ENCODE results near the gene CEBPA. TPM values are rescaled to one million over a fixed set of nuclear protein-coding genes. Genes with fewer than 3 reads are reported as not detected.
A peak's percentile ranks its signal among the peaks of the same experiment; 100 is the strongest.

Gene CEBPA
- total and polyA plus RNA-seq, 9 donors, result 0.92 to 6.1 (median 3.7) TPM

DNA sequence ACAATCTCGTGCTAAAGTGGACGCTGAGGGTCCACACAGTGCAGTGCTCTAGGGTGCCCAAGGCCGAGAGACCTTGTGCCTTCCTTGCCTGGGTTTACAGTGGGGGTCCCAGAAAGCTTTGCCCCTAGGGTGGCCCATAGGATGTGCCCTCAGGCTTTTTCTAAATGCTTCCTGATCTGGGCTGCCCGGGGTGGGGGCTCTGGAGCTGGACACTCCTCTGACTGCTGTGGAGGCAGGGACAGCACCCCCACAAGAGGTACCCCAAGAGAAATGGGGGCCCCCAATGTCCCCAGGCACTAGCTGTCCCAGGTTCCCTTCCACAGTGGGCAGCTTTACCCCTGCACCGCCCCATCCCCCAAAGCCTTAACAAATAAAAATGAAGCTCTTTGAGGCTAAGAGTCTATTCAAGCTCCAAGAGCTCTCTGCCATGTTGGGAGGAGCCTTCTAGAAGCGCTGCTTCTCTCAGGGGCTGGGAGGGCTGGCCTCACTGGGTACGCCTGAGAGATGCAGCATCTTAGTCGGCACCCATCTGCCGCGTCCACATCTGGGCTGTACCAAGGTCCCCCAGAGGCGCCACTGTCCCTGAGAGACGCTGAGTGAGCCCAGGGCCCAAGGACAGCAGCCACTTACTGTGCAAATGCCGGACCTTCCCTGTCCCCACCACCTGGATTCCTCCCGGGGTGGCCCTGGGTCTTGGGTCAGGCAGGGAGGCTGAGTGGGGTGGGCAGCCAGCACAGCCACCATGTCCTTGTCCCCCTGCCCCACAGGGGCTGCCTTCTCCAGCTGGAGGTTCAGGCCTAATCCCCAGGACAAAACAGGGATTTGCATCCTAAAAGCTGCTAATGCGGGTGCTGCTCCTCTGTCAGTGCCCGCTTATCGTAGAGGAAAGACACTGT, 27.4 kb downstream of the CEBPA start:
- Histone ChIP-seq H3K27ac (no peak overlapping the region), H3K36me3 (no peaks in the 10 kb centered on the region), H3K4me1 (ENCODE audit: insufficient read depth) (no peaks in the 10 kb centered on the region), H3K9me3 (no peaks in the 10 kb centered on the region), H3K4me3 (no peak overlapping the region), H3K27me3 (no peaks in the 10 kb centered on the region)
- TF ChIP-seq POLR2A (IDR thresholded peaks at IDR 0.05), result no peak
- no peak for TF ChIP-seq EP300 (IDR thresholded peaks at IDR 0.05)
- TF ChIP-seq CTCF (IDR thresholded peaks at IDR 0.05), result no peak
- intact Hi-C loops (cut with DNase I), result no loop called here
- DNase-seq, result no peak
- WGBS, 3 donors, result 86 to 89% (median 88%) methylated on average over 17 of the region's 17 CpGs

DNA sequence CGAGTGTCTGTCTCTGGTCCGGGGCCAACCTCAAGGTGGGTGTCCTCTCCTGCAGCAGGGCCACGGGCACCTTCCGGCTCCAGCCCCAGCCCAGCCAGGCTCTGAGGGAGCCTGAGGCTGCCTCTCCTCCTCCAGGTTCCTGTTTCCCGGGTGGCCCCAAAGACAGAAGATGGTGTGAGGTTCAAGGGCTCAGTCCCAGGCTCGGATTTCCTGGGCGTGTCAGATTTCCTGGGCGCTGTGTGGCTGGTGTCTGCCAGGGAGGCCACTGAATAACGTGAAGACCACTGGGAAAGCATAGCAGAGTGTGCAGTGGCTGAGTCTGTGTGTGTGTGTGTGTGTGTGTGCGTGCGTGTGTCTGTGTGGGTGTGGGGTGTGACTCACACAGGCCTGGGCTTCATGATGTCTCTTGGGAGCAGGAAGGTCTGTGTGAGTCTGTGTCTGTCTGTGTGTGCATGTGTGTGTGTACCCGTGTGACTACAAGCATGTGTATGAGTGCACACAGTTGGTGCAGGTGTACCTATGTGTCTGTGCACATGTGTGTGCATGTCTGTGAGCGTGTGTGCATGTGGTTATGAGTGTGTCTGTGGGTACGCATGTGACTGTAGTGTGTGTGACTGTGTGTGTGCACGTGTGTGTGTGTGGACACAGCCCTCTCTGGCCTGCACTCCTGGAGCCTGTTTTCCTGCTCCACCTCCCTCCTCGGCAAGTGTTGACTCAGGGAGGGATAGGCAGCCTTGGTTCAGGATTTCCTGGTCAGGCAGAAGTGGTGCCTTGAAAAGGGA, 28.3 kb downstream of the CEBPA start:
- TF ChIP-seq CTCF (IDR thresholded peaks at IDR 0.05), result no peak
- TF ChIP-seq EP300 (IDR thresholded peaks at IDR 0.05), result no peak
- no peak for TF ChIP-seq POLR2A (IDR thresholded peaks at IDR 0.05)
- peak in 3 of 5 donors; percentile 29 to 49 (median 30) for DNase-seq
- H3K9me3 ChIP-seq, result no peaks in the 10 kb centered on the region
- WGBS, 3 donors, result 29 to 31% (median 29%) methylated on average over 14 to 16 of the region's 16 CpGs
- H3K27ac ChIP-seq, result no peak overlapping the region
- H3K36me3 ChIP-seq, result no peaks in the 10 kb centered on the region
- no peak overlapping the region for H3K4me3 ChIP-seq
- intact Hi-C loops (cut with DNase I), result no loop called here
- H3K4me1 ChIP-seq (ENCODE audit: insufficient read depth), result no peaks in the 10 kb centered on the region
- no peaks in the 10 kb centered on the region for H3K27me3 ChIP-seq

GRCh38 chr19:33273065-33273736, 29.1 kb downstream of the CEBPA start:
- Histone ChIP-seq H3K9me3 (no peaks in the 10 kb centered on the region), H3K36me3 (no peaks in the 10 kb centered on the region), H3K27ac (no peak overlapping the region), H3K27me3 (no peaks in the 10 kb centered on the region), H3K4me3 (no peak overlapping the region), H3K4me1 (ENCODE audit: insufficient read depth) (no peaks in the 10 kb centered on the region)
- no peak for DNase-seq
- intact Hi-C loops (cut with DNase I), result no loop called here
- WGBS, 3 donors, result 33 to 51% (median 40%) methylated on average over 18 to 26 of the region's 26 CpGs
- TF ChIP-seq CTCF (IDR thresholded peaks at IDR 0.05), result no peak
- TF ChIP-seq EP300 (IDR thresholded peaks at IDR 0.05), result no peak
- TF ChIP-seq POLR2A (IDR thresholded peaks at IDR 0.05), result no peak

DNA sequence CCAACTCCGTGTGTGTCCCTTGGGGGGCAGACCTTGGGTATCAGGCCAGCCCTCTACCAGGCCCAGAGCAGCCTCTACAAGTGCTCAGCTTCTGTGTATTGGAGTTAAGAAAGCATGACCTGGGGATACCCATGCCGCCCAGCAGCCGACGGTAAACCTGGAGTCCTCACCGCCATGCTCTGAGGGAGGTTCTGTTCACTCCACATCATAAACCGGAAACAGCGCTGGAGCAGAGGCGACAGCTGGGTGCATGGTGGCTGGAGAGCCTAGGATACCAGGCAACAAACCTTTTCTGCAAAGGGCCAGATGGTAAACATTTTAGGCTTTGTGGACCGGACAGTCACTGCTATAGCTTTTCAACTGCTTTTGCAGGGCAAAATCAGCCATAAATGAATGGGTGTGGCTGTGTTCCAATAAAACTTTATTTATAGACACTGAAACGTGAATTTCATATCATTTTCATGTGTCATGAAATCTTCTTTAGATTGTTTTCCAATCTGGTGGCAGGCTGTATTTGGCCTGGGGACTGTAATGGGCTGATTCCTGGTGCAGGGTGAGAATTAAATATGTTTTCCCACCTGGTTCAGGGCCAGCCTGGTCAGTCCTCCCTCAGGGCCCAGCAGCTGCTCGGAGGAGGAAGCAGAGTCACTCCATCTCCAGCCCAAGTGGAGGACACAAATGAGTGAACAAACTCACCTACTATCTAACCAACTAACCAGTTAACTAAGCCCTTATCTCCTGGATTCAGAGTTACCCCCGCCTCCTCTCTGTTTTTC, 30.9 kb downstream of the CEBPA start:
- Histone ChIP-seq H3K36me3 (no peaks in the 10 kb centered on the region), H3K27ac (no peak overlapping the region), H3K4me1 (ENCODE audit: insufficient read depth) (no peaks in the 10 kb centered on the region), H3K27me3 (no peaks in the 10 kb centered on the region), H3K4me3 (no peak overlapping the region), H3K9me3 (no peaks in the 10 kb centered on the region)
- no peak for TF ChIP-seq POLR2A (IDR thresholded peaks at IDR 0.05)
- TF ChIP-seq EP300 (IDR thresholded peaks at IDR 0.05), result no peak
- no peak for TF ChIP-seq CTCF (IDR thresholded peaks at IDR 0.05)
- DNase-seq, result no peak
- WGBS, 3 donors, result 83 to 88% (median 87%) methylated on average over 12 of the region's 12 CpGs
- intact Hi-C loops (cut with DNase I), result no loop called here

Measured in ovary (tissue), 9 donors.